HepG2 (cell line): Measurements from ENCODE around the gene HAPLN1. TPM values are rescaled to one million over a fixed set of nuclear protein-coding genes. Genes with fewer than 3 reads are reported as not detected.

ENCODE experiments used
- FLYWCH1 ChIP-seq: sonication (generic); formaldehyde crosslinking; IDR thresholded peaks from 2 replicates; pipeline ENCODE4 v1.8.1; 2023; ENCODE audit warnings: mild to moderate bottlenecking, missing genetic modification reagents
- IRF9 ChIP-seq: sonication (generic); formaldehyde crosslinking; IDR thresholded peaks from 2 replicates; pipeline ENCODE4 v1.8.0; 2022; ENCODE audit warnings: missing genetic modification reagents, mild to moderate bottlenecking, borderline replicate concordance
- KIAA2018 ChIP-seq: sonication (generic); formaldehyde crosslinking; IDR thresholded peaks from 2 replicates; pipeline ENCODE4 v1.5.0; 2020; ENCODE audit warnings: mild to moderate bottlenecking, missing genetic modification reagents, borderline replicate concordance
- REPIN1 ChIP-seq: sonication (generic); formaldehyde crosslinking; IDR thresholded peaks from 2 replicates; pipeline ENCODE4 v1.8.0; 2022; ENCODE audit warnings: missing genetic modification reagents, low read depth, mild to moderate bottlenecking, borderline replicate concordance
- SRF ChIP-seq: IDR thresholded peaks from 2 replicates; pipeline ENCODE4 v1.6.1; 2011; ENCODE audit warnings: mild to moderate bottlenecking, low read depth, low read length, moderate library complexity
- ZNF256 ChIP-seq: sonication (generic); formaldehyde crosslinking; conservative IDR thresholded peaks from 2 replicates; pipeline ENCODE4 v1.4.0; 2020; ENCODE audit warnings: missing genetic modification reagents
- ZNF770 ChIP-seq: sonication (generic); formaldehyde crosslinking; IDR thresholded peaks from 2 replicates; pipeline ENCODE4 v1.5.0; 2020; ENCODE audit warnings: mild to moderate bottlenecking, missing genetic modification reagents
- polyA plus RNA-seq, 8 experiments: library from polyadenylated mRNA; depleted of rRNA in 3 of 8; stranded (reverse) in 7 of 8; unstranded in 1 of 8; fragments of >200 nt; fragmentation: Illumina TruSeq in 4 of 8; extraction: Trizol in 4 of 8; gene quantifications; 2 replicates each; pipeline versions ENCODE4 v1.2.1 to v1.2.3, GENCODE V29; 2011 to 2016; ENCODE audit warnings: low read depth in 4 of 8, missing spikeins in 1 of 8, mixed read lengths in 1 of 8; ENCODE audit not compliant: insufficient read depth in 1 of 8
- total RNA-seq, 5 experiments: library from RNA; depleted of rRNA; stranded (reverse); fragments of >200 nt; fragmentation: Illumina TruSeq; extraction: Trizol; gene quantifications; 2 replicates each; pipeline ENCODE4 v1.2.3, GENCODE V29; 2016; ENCODE audit warnings: low read depth in 1 of 5
- TF ChIP-seq, protein P1 (sequence below): sonication (generic); formaldehyde crosslinking; IDR thresholded peaks from 2 replicates; pipeline ENCODE4 v1.8.1; 2023; ENCODE audit warnings: mild to moderate bottlenecking, missing genetic modification reagents, borderline replicate concordance

The HAPLN1 gene
- total and polyA plus RNA-seq, 2 of the 13 experiments (the other 11 are each of a cell fraction or from before 2014, with no cell fraction given) = not detected

DNA sequence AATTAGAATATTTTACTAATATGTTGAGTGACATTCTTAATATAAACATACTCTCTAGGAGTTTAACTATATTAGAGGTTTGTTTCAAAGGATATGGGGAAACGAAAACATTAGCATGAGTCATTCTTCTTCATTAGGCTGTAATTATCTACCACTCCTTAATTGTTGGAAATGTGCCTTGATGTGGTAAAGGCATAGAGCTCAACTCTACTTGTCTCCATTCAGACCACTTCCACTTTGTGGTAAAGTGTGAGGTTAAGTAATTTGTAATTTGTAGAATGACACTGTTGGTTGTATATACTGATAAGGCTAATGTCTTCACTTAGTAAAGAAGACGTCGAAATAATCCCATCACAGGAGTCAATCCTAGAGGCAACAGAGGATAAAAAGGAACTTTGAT lies 58.1 kb downstream of the HAPLN1 start (continued):
- TF ChIP-seq KIAA2018 (no peak), FLYWCH1 (CRISPR knock-in tag) (no peak), IRF9 (CRISPR knock-in tag) (no peak), ZNF770 (CRISPR knock-in tag) (no peak), ZNF256 (CRISPR knock-in tag) (no peak), SRF (no peak), REPIN1 (no peak)
- TF ChIP-seq, protein P1, sequence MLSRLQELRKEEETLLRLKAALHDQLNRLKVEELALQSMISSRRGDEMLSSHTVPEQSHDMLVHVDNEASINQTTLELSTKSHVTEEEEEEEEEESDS (CRISPR knock-in tag) = no peak
- TF ChIP-seq, all 625 proteins: peak for 0
